Measurements from ENCODE around the gene SMAP2.
A peak's percentile ranks its signal among the peaks of the same experiment; 100 is the strongest.
"Not testable (repeated sequence)": the region's sequence is repeated elsewhere in the genome, so short reads cannot be mapped to it uniquely, and the experiment has no call there.

Gene SMAP2

GRCh38 chr1:40373323-40374283 is at the start of gene SMAP2:
TSS of gene SMAP2 (plus strand) at chr1:40373727. CDS start at chr1:40374121, 394 bp downstream.
- DNase-seq: peak; percentile 59

- not testable (repeated sequence) for DNase-seq
Measured at GRCh38 chr1:40331403-40331802, 42.1 kb upstream of the SMAP2 start.

DNA sequence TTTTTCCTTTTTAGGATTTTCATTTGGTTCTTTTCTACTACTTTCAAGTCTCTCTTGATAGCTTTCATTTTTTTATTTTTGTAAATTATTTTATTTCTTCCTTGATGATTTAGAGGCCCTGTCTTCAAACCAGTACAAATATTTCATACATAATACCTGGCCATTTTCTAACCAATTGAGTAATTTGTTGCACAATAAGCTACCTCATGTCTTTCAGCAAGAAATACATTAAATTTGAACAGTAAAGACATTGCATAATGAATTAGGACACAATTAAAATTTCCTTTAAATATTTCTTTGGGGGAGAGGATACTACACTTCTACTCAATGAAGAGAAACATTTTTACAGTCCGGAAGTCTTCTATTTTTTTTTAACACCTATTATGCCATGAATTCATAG is 40.8 kb upstream of the SMAP2 start:
- no peak for DNase-seq

DNA sequence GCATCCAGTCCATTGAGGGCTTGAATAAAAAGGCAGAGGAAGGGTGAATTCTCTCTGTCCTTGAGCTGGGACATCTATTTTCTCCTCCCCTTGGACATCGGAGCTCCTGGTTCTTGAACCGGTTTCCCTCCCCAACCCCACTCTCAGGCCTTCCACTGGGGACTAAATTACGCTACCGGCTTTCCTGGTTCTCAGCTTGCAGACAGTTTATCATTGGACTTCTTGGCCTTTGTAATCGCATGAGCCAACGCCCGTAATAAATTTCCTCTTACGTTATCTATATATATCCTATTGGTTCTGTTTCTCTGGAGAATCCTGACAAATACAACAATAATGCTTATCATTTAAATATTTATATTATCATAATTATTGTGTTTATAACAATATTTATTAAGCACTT is 36.1 kb upstream of the SMAP2 start:
- DNase-seq: no peak

- peak; percentile 57 for DNase-seq
Measured at GRCh38 chr1:40338745-40339419, 34.6 kb upstream of the SMAP2 start.

- no peak for DNase-seq
Measured at GRCh38 chr1:40339420-40340323, 33.9 kb upstream of the SMAP2 start.

- DNase-seq: no peak
Measured at GRCh38 chr1:40341491-40342380, 31.8 kb upstream of the SMAP2 start.

- not testable (repeated sequence) for DNase-seq
Measured at GRCh38 chr1:40342381-40342717, 31.2 kb upstream of the SMAP2 start.

DNA sequence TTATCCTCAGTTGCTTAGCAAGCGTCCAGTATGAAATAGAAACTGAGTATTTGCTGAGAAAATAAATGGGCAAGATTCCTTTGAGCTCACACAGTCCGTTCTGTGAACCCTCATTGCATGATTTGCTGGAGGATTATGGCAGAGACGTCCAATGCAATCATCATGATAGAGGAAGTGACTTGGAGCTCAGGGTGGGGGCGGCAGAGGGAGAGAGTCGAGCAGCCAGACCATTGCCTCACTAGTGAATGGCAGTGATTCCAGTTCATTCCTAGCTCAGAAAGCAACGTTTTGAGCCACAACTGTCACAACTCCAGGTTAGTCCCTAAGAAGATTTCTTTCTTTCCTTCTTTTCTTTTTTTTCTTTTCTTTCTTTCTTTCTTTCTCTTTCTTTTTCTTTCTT is 28.9 kb upstream of the SMAP2 start:
- no peak for DNase-seq

DNA sequence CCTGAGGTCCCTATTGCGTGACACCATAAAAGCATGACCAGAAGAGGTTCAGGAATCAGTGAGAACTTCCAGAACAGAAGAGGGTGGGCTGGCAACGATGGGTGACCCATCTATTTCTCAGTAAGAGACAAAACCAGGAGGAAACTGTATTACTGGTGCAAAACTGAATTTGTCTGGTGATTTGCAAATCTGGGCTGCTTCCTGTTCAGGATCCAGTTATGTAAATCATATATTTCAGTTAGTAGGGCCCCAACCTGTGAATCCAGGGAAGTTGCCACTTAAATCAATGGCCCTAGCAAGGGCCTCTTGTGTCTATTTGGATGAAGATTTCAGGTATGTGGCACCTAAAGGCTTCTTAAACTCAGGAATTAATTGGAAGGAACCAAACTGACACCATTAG is 23.1 kb upstream of the SMAP2 start:
- DNase-seq: no peak

DNA sequence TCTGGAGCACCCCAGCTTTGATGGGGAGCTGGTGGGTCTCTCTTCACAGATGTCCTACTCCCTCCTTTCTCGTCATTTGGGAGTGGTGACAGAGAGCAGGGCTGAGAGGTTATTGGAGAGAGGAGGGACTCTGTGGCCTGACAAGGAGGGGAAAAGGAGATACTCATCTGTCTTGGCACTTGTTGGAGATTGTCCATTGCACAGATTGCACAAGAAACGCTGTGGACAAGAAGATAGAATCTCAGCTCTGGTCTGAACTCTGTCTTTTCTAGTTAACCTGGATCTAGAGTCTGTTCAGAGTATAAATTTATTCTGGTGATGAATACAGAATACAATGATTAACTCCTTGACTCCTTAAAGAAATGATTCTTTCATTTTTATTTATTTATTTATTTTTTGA is 22.4 kb upstream of the SMAP2 start:
- DNase-seq: no peak

DNA sequence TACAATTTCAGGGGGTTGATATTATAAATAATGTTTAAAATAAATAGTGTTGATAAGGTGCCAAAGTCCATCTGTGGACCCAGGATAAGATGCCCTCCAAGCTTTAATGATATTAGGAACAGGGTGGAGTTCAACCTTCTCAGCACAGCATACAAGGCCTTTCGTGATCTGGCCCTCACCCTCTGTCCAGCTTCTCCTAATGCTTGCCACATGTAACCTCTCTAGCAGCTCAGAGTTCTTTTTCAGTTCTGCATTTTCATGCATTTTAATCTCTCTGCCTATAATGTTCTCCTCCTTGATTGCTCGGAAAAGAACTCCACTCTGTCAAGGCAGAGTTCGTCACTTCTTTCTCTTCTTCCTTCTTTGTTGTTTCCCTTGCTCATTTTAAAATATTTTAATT is 21.4 kb upstream of the SMAP2 start:
- no peak for DNase-seq

DNA sequence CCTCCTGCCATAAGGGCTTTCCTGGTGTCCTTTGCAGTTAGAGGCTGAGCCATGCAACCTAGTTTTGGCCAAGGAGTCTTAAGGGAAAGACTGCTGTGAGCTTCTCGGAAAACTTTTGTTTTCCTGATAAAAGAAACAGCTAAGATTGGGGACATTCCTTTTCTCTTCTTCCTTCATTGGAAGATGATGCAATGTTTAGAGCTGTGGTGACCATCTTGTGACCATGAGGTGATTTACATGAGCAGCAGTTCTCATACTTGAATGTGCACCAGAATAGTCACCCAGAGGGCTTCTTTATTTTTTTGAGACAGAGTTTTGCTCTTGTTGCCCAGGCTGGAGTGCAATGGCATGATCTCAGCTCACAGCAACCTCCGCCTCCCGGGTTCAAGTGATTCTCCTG is 20.4 kb upstream of the SMAP2 start:
- no peak for DNase-seq

DNA sequence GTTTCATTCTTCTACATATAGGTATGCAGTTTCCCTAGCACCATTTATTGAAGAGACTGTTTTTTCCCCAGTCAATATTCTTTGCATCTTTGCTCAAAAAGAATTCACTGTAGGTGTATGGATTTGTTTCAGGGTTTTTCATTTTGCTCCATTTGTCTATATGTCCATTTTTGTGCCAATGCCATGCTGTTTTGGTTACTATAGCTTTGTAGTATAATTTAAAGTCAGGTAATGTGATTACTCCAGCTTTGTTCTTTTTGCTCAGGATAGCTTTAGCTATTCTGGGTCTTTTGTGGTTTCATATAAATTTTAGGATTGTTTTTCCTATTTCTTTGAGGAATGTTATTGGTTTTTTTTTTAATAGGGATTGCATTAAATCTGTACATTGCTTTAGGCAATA is 15.9 kb upstream of the SMAP2 start:
- no peak for DNase-seq

DNA sequence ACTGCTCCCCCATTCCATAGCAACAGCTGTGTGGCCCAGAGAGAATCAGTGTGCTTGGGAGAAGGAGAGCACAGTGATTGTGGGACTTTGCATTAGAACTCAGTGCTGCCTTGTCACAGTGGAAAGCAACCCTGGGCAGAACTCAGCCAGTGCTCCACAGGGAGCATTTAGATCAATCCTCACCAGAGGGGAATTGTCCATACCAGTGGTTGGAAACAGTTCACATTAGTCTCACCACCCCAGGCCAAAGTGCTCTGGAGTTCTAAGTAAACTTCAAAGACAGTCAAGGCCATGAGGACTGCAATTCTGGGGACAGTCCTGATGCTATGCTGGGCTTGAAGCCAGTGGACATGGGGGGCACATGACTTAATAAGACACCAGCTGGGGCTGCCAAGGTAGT is 12.9 kb upstream of the SMAP2 start:
- no peak for DNase-seq

GRCh38 chr1:40361201-40361600 is 12.3 kb upstream of the SMAP2 start:
- no peak for DNase-seq

GRCh38 chr1:40361637-40362036 is 11.9 kb upstream of the SMAP2 start:
- no peak for DNase-seq

DNA sequence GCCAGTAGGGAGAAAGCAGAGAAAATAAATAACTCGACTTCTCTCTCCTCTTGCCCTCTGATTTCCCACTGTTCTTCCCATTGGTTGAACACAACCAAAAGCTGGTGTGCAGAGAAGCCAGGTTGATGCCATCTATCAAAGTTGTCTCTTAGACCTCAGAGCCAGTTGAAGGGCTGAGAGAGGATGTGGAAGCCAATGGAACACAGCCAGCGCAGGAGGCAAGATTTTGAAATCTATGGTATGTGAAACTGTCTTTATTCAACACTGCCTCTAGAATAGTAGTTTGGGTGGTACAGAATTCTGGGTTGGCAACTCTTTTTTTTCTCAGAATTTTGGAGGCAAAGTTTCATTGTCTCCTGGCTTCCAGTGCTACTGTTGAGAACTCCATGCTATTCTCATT is 11.3 kb upstream of the SMAP2 start:
- DNase-seq: no peak

- no peak for DNase-seq
Measured at GRCh38 chr1:40362699-40363098, 10.8 kb upstream of the SMAP2 start.

- no peak for DNase-seq
Measured at GRCh38 chr1:40363721-40364120, 9.8 kb upstream of the SMAP2 start.

GRCh38 chr1:40371707-40372258 is 1.7 kb upstream of the SMAP2 start:
- no peak for DNase-seq
